CD4-positive, alpha-beta T cell treated with Interferon alpha-2 for 1 hour (primary cell): ENCODE data around the gene SNTN.

Experiments used
- DNase-seq, 2 donors: peaks; one replicate each; pipeline ENCODE4 v3.0.0-alpha.2; 2020 to 2022

Gene SNTN

GRCh38 chr3:63679186-63679585 is 26.7 kb downstream of the SNTN start:
- no peak for DNase-seq

- DNase-seq = no peak
These were observed 31.6 kb downstream of the SNTN start for GRCh38 chr3:63684081-63684480.

GRCh38 chr3:63685340-63685739 is 32.9 kb downstream of the SNTN start:
- no peak for DNase-seq

GRCh38 chr3:63687278-63688225 is 35.1 kb downstream of the SNTN start:
- no peak for DNase-seq

- no peak for DNase-seq
These were observed 36.8 kb downstream of the SNTN start for GRCh38 chr3:63689285-63689684.

GRCh38 chr3:63693351-63693750 is 40.9 kb downstream of the SNTN start:
- no peak for DNase-seq

GRCh38 chr3:63705092-63705645 is 52.7 kb downstream of the SNTN start:
- no peak for DNase-seq

- DNase-seq = no peak
These were observed 54.0 kb downstream of the SNTN start for GRCh38 chr3:63706321-63707085.

GRCh38 chr3:63707731-63708130 is 55.3 kb downstream of the SNTN start:
- DNase-seq = no peak

GRCh38 chr3:63709576-63709975 is 57.1 kb downstream of the SNTN start:
- DNase-seq = no peak
